Mesothelial cell of epicardium (in vitro differentiated cells): ENCODE measurements around the gene DDX1. TPM values are rescaled to one million over a fixed set of nuclear protein-coding genes. Genes with fewer than 3 reads are reported as not detected.

Experiments
- DNase-seq, 2 experiments: peaks; one replicate each; pipeline ENCODE4 v3.0.0; 2021; ENCODE audit warnings: low spot score in 2 of 2; ENCODE audit not compliant: unreplicated experiment in 2 of 2
- H3K27ac Mint-ChIP-seq: 2 replicates; pipeline ENCODE4 v1.8.0; 2021; ENCODE audit warnings: mixed read lengths
- H3K27me3 Mint-ChIP-seq: 2 replicates; pipeline ENCODE4 v1.8.0; 2021; ENCODE audit warnings: low read depth, mixed read lengths
- H3K36me3 Mint-ChIP-seq: 2 replicates; pipeline ENCODE4 v1.8.0; 2021; ENCODE audit warnings: mixed read lengths
- H3K4me1 Mint-ChIP-seq: 2 replicates; pipeline ENCODE4 v1.8.0; 2021; ENCODE audit warnings: mixed read lengths
- H3K4me3 Mint-ChIP-seq: 2 replicates; pipeline ENCODE4 v1.8.0; 2021; ENCODE audit warnings: mild to moderate bottlenecking, moderate library complexity, mixed read lengths
- H3K9me3 Mint-ChIP-seq: 2 replicates; pipeline ENCODE4 v1.8.0; 2021; ENCODE audit warnings: mixed read lengths
- total RNA-seq: library from RNA; stranded (reverse); gene quantifications from 3 replicates; pipeline ENCODE4 v1.2.1, GENCODE V29; 2021
- TF ChIP-seq, protein P1 (sequence below): fragments of 200-600 bp; sonication (generic); IDR thresholded peaks from one replicate; pipeline ENCODE4 v1.5.0; 2021; ENCODE audit warnings: antibody characterized with exemption; ENCODE audit not compliant: unreplicated experiment

The DDX1 gene
- total RNA-seq, 1 donor from 2014 or later, result 88.9 TPM

DNA sequence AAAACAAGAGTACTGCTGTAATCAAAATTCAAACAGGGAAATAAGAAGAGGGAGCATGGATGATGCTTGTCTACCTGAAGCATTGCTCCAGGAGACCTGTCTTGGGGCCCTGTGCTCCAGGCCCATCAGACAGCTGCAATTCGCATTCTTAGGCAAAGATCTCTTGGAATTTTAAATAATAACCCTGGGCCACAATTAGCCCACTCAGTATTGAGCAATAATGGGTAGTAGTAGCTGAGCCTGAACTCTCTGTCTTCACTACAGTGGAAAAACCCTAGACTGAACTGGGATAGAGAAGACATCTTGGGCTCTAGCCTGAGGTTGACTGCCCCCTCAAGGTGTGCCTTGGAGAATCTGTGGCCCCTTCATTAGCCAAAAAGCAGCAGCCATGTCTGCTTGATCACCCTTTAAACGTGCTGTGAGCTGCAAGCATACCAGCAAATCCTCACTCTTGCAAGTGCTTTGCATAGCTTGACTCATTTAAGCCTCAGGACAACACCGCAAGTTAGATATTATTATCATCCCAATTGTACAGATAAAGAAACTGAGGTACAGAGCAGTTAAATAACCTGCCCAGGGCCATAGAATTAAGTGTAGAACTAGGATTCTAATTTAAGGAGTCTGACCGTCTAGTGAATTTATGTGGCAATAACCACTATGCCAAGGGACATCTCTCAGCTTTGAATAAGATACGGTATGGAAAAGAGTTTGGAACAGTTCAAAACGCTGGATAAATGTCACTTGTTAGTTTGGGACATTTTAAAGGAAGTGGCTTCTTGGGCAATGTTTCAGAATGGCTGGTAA lies 69.0 kb downstream of the DDX1 start:
- no peak overlapping the region for H3K4me3 Mint-ChIP-seq
- H3K9me3 Mint-ChIP-seq, result peaks cover 14% of the 10 kb centered on the region
- H3K4me1 Mint-ChIP-seq, result peaks cover 22% of the 10 kb centered on the region
- TF ChIP-seq, protein P1, sequence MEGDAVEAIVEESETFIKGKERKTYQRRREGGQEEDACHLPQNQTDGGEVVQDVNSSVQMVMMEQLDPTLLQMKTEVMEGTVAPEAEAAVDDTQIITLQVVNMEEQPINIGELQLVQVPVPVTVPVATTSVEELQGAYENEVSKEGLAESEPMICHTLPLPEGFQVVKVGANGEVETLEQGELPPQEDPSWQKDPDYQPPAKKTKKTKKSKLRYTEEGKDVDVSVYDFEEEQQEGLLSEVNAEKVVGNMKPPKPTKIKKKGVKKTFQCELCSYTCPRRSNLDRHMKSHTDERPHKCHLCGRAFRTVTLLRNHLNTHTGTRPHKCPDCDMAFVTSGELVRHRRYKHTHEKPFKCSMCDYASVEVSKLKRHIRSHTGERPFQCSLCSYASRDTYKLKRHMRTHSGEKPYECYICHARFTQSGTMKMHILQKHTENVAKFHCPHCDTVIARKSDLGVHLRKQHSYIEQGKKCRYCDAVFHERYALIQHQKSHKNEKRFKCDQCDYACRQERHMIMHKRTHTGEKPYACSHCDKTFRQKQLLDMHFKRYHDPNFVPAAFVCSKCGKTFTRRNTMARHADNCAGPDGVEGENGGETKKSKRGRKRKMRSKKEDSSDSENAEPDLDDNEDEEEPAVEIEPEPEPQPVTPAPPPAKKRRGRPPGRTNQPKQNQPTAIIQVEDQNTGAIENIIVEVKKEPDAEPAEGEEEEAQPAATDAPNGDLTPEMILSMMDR, result no peak
- peaks cover 9% of the 10 kb centered on the region for H3K36me3 Mint-ChIP-seq
- no peak for DNase-seq
- no peaks in the 10 kb centered on the region for H3K27me3 Mint-ChIP-seq
- H3K27ac Mint-ChIP-seq, result no peak overlapping the region

- peaks cover 14% of the 10 kb centered on the region for H3K9me3 Mint-ChIP-seq
- TF ChIP-seq, protein P1, result no peak
- peaks cover 9% of the 10 kb centered on the region for H3K36me3 Mint-ChIP-seq
Observed at GRCh38 chr2:15661295-15661569, 69.6 kb downstream of the DDX1 start.

DNA sequence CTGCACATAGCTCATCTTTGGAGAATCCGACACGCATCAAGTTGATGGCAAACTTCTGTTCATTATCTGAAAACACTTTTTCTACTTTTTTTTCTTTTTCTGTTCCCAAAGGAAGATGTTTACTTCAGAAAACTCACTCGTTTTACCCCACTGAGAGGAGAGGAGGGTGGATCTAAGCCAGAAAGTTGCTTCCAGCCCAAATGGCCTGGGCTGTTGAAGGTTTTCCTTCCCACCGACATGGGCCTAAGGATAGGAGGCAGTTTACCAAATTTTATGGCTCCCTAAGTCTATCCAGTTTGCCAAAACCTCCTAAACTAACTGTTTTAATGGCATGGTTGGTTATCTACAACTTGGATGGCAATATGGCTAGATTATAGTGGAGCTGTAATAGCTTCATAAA lies 70.4 kb downstream of the DDX1 start:
- peaks cover 21% of the 10 kb centered on the region for H3K4me1 Mint-ChIP-seq
- H3K27ac Mint-ChIP-seq, result peak overlapping the region; percentile 76
- H3K9me3 Mint-ChIP-seq, result peaks cover 14% of the 10 kb centered on the region
- TF ChIP-seq, protein P1, result no peak
- H3K4me3 Mint-ChIP-seq, result no peak overlapping the region
- no peak for DNase-seq
- peaks cover 9% of the 10 kb centered on the region for H3K36me3 Mint-ChIP-seq
- H3K27me3 Mint-ChIP-seq, result no peaks in the 10 kb centered on the region

More at GRCh38 chr2:15661295-15661569, 69.6 kb downstream of the DDX1 start:
- no peaks in the 10 kb centered on the region for H3K27me3 Mint-ChIP-seq
- no peak for DNase-seq
- peaks cover 19% of the 10 kb centered on the region for H3K4me1 Mint-ChIP-seq
- no peak overlapping the region for H3K4me3 Mint-ChIP-seq
- H3K27ac Mint-ChIP-seq, result no peak overlapping the region

DNA sequence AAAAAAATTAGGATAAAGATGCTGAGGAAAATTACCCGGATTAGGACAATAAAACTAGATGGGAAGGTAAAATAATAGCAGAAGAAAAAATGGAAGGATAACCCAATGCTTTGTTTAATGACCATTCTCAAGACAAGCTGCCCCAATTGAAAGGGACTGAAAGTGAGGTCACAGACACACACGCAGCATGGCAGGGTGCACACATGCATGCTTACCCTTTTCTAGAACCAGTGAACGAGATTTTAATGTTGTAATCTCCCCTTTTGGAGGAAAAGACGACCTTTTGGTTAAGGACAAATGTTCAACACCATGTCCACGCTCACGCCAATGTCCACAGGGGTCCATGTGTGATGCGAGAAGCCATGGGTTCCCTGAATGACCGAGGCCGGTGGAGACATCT lies 70.9 kb downstream of the DDX1 start:
- H3K4me3 Mint-ChIP-seq, result no peak overlapping the region
- H3K27ac Mint-ChIP-seq, result no peak overlapping the region
- peaks cover 9% of the 10 kb centered on the region for H3K36me3 Mint-ChIP-seq
- DNase-seq, result no peak
- H3K9me3 Mint-ChIP-seq, result peaks cover 14% of the 10 kb centered on the region
- no peaks in the 10 kb centered on the region for H3K27me3 Mint-ChIP-seq
- H3K4me1 Mint-ChIP-seq, result peaks cover 26% of the 10 kb centered on the region
- TF ChIP-seq, protein P1, result no peak

DNA sequence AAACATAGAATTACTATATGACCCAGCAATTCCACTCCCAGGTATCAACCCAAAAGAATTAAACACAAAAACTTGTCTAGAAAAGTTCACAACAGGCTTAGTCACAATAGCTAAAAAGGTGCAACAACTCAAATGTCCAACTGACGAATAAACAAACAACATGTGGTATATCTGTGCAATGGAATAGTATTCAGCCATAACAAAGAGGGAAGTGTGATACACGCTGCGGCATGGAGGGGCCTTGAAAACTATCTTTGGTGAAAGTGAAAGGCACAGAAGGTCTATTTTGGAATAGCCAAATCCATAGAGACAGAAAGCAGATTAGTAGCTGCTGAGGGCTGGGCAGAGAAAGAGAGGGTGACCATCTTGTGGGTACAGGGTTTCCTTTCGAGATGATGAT lies 72.1 kb downstream of the DDX1 start:
- Mint-ChIP-seq H3K9me3 (peaks cover 9% of the 10 kb centered on the region), H3K4me3 (no peak overlapping the region), H3K27me3 (no peaks in the 10 kb centered on the region), H3K4me1 (peaks cover 39% of the 10 kb centered on the region), H3K36me3 (peaks cover 6% of the 10 kb centered on the region), H3K27ac (no peak overlapping the region)
- no peak for DNase-seq
- TF ChIP-seq, protein P1, result no peak
